NCI-H1694 treated with DMSO at 0.1 percent for 48 hours (cell line): ENCODE measurements around the gene CRIM1.

Experiments
- DNase-seq: peaks from one replicate; lab custom pipeline; 2025; lab: John Stamatoyannopoulos, UW

CRIM1 gene

GRCh38 chr2:36456227-36457175 lies 100.9 kb downstream of the CRIM1 start:
- DNase-seq = no peak

GRCh38 chr2:36458106-36458505 lies 102.5 kb downstream of the CRIM1 start:
- no peak for DNase-seq

GRCh38 chr2:36459725-36460137 lies 104.2 kb downstream of the CRIM1 start:
- DNase-seq = no peak

GRCh38 chr2:36461039-36461681 lies 105.6 kb downstream of the CRIM1 start:
- DNase-seq = no peak

GRCh38 chr2:36462311-36462935 lies 106.8 kb downstream of the CRIM1 start:
- DNase-seq = no peak

GRCh38 chr2:36463365-36463764 lies 107.8 kb downstream of the CRIM1 start:
- no peak for DNase-seq

- DNase-seq = no peak
Measured at GRCh38 chr2:36464006-36464721, 108.6 kb downstream of the CRIM1 start.

GRCh38 chr2:36466135-36466534 lies 110.6 kb downstream of the CRIM1 start:
- no peak for DNase-seq

- DNase-seq = no peak
Measured at GRCh38 chr2:36468463-36469105, 113.0 kb downstream of the CRIM1 start.

- DNase-seq = no peak
Measured at GRCh38 chr2:36469106-36469477, 113.5 kb downstream of the CRIM1 start.

- DNase-seq = no peak
Measured at GRCh38 chr2:36469710-36470109, 114.1 kb downstream of the CRIM1 start.

- no peak for DNase-seq
Measured at GRCh38 chr2:36473230-36473629, 117.7 kb downstream of the CRIM1 start.

- no peak for DNase-seq
Measured at GRCh38 chr2:36476411-36476810, 120.8 kb downstream of the CRIM1 start.

- no peak for DNase-seq
Measured at GRCh38 chr2:36477315-36477714, 121.7 kb downstream of the CRIM1 start.

- no peak for DNase-seq
Measured at GRCh38 chr2:36477746-36478145, 122.2 kb downstream of the CRIM1 start.

- no peak for DNase-seq
Measured at GRCh38 chr2:36478332-36478738, 122.8 kb downstream of the CRIM1 start.

- DNase-seq = no peak
Measured at GRCh38 chr2:36478999-36479398, 123.4 kb downstream of the CRIM1 start.

- DNase-seq = no peak
Measured at GRCh38 chr2:36479406-36479805, 123.8 kb downstream of the CRIM1 start.

- DNase-seq = no peak
Measured at GRCh38 chr2:36480028-36480427, 124.5 kb downstream of the CRIM1 start.

GRCh38 chr2:36480636-36481035 lies 125.1 kb downstream of the CRIM1 start:
- no peak for DNase-seq

- no peak for DNase-seq
Measured at GRCh38 chr2:36481709-36482108, 126.1 kb downstream of the CRIM1 start.
